GM21786 (cell line): ENCODE results near the gene PRCC.
"Not testable (repeated sequence)": the region's sequence is repeated elsewhere in the genome, so short reads cannot be mapped to it uniquely, and the experiment has no call there.

Experiments
- ATAC-seq: cut with Tn5 transposase; IDR thresholded peaks from one replicate; pipeline ENCODE4 v1.9.1; 2021; ENCODE audit not compliant: unreplicated experiment

Gene PRCC

DNA sequence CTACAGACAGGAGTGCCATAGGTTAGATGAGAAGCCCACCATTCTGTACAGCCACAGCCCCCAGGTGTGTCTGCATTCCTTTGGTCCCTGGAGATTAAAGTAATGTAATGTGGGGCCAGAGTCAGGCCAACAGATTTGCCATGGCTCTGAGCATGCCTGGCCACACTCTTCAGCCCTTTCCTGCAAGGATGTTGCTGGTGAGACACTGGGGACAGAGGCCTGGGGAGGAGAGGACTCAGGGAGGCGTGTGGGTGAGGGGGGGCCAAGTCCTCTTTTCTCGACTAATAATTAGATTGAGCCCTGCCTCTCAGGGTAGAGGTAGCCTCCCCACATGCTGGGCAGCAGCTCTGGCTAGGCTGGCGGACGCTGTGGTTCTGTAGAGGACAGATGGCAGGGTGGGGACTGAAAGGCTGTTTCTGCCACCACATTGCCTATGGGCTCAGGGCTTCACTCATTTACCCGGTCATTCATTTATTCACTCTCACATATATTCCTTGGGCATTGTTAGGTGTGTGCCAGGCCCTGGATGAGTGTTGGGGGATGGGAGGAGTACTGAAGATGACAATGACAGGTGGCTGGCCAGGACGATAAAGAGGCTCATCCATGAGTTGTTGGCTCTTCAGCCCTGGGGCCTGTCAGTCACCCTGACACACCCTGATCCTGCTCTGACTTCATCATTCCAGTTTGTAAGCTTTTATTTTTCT lies 7.1 kb upstream of the PRCC start:
- ATAC-seq = no peak

DNA sequence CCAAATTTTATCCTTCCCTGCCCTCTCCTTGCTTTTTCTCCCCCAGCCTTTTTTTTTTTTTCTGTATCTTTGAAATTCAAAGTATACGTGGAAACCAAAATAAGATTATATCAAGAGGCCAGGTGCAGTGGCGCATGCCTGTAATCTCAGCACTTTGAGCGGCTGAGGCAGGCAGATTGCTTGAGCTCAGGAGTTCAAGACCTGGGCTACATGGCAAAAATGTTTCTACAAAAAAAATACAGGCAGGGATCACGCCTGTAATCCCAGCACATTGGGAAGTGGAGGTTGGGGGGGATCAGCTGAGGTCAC lies 6.6 kb upstream of the PRCC start:
- no peak for ATAC-seq

DNA sequence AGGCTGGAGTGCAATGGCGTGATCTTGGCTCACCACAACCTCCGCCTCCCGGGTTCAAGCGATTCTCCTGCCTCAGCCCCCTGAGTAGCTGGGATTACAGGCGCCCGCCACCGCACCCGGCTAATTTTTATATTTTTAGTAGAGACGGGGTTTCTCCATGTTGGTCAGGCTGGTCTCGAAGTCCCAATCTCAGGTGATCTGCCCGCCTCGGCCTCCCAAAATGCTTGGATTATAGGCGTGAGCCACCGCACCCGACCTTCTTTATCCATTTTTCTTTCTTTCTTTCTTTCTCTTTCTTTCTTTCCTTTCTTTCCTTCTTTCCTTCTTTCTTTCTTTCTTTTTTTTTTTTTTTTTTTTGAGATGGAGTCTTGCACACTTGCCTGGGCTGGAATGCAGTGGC lies 2.2 kb upstream of the PRCC start:
- not testable (repeated sequence) for ATAC-seq

DNA sequence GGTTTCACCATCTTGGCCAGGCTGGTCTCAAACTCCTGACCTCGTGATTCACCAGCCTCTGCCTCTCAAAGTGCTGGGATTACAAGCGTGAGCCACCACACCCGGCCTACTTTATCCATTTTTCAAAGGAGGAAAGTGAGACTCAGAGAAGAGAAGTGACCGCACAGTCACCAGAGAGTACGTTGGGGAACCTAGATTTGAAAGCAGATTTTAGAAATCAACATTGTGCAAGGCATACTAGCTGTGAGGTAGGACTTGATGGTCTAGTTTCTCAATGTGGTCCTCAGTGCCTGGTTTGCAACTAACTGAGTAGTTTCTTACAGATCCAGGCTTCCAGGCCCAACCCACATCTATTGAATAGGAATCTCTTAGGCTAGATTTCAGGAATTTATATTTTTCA lies 1.7 kb upstream of the PRCC start:
- ATAC-seq = no peak

DNA sequence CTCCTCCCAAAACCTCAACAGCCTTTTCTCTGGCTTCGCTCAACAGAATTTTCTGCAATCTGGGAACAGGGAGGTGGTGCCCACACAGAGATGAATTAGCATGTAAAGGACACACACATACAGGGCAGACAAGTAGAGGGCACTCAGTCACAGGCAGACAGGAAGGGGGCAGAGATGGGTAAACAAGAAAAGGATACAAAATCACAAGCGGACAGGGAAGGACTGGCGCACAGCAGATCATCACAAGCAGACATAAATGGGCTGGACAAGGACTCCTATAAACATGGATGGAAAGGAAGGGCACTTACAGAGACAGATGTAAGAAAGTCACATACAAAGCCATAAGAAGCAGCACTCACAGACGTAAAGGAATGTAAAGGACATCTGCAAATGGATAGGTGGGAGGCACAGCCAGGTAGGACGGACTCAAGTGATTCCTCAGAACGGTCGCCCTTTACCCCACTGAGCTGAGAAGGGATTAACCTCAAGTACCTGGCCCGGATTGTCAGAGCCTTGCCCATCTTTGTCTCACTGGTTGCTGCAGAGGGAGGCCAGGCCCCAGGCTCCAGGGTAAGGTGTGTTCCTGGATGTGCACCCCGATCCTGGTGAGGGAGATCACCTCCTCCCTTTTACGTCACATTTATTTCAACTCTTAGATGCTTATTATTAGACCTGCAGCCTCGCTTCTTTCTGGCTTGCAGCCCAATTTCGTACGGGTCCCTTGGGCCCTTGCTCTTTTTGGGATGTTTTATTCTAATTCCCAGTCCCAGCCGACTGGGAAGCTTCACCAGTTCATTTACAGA lies 836 bp upstream of the PRCC start:
- peak; percentile 1 for ATAC-seq

DNA sequence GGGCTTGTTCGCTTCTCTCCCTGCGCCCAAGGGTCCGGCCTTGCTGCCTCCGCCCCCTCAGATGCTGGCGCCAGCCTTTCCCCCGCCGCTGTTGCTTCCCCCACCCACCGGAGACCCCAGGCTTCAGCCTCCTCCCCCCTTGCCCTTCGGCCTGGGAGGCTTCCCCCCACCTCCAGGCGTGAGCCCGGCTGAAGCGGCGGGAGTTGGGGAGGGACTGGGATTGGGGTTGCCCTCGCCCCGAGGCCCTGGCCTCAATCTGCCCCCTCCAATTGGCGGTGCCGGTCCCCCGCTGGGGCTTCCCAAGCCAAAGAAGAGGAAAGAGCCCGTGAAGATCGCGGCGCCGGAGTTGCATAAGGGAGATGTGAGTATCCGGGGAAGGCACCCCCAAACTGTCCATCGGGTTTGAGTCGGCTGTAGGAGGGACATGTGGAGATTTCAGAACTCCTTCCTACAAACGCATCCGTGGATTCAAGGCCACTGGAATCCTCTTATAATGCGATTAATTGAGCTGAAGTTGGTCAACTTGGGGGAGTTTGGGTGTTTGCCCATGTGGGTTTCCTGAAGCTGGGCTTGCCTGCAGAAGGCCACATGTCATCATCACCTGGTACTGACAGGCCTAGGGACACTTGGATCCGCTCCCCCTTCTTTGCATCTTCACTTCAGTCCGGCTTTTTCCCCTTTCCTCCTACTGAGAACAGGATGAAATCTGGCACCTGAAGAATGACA lies 707 bp downstream of the PRCC start:
- no peak for ATAC-seq

DNA sequence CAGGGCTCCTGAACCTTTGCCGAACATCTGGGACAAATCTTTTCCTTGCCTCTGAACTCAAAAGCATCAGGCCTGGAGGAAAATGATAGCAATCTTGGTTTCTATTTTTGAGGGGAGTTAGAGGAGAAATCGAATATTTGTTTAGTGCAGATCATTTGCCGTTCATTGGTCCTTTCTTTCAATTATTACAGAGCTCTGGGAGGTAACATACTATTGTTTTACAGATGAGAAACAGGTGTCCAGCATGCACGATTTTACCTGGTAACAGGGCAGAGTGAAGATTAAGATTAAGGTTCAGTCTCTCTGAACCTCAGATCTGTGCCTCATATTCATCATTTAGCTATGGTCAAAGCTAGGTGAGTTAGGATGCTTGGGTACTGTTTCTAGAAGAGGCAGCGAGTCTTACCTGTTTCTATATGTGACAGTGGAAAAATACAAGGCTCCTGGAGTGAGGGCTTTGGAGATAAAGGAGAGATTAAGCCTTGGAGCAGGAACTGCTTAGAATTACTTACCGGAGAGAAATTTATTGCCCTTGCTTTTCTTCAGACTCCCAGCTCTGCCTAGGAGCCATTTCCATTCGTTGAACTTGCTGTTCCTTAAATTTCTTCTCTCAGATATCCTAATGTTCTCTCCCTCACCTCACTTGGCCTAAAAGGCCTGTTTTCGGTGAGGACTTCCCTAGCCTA lies 1.4 kb downstream of the PRCC start:
- ATAC-seq = no peak

DNA sequence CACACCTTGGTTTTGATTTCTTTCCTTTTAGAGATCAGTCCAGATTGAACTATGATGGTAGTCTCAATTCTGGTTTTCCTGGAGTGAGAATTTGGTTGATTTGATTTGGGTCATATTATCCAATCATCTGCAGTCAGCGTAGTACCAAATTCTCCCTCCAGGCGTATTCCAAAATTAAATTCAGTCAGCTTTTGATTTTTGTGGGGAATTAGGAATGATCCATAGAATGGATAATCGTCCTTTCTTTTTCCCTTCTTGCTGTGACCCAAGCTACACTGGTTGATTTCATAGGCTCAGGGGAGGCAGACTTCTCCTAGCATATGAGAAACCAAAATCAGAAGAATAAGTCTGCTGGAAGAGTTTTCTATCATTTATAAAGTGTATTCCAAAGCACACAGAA lies 4.9 kb downstream of the PRCC start:
- no peak for ATAC-seq

DNA sequence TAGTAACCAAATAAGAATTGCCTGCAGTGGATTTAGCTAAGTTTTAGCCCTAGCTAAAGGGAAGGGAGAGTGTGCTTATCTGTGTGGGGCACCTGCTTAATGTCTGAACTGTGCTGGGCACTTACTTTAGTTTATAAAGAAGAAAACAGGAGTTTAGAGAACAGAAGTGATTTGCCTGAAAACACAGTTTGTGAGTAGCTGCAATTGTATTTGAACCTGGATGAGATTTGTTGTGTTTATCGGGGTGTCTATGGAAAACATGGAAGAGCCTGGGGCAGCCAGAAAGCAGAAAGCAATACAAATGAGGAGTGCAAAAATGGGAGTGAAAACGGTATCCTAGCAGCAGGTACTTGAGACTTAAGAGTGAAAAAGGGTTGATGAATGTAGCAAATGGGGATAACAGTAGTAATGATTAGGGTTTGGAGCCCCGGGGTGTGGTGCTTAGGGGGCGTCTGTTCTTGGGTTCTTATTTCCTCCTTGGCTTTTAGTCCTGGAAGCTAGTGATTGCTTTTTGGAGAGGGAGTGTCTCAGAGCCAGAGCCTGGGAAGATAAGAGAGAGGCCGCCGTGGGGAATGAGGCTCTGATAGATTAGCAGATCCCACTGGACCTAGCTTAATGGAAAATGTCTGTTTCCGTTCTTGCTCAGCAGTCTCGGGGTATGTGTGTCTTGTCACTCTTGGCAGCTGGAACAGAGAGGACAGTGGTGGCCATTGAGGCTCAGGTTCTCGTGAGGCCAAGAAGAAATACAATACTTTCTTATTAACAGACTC lies 5.6 kb downstream of the PRCC start:
- no peak for ATAC-seq

DNA sequence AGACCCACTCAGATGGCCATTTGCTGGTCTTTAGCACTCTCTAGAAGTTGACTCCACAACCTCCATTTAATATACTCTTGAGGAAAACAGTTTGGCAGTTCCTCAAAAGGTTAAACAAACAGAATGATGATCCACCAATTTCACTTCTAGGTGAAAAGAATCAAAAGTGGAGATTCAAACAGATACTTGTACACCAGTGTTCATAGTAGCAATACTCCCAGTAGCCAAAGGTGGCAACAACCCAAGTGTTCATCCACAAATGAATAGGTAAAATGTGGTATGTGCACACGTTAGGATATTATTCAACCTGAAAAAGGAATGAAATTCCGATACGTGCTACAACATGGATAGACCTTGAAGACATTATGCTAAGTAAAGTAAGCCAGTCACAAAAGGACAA lies 6.3 kb downstream of the PRCC start:
- ATAC-seq = no peak

DNA sequence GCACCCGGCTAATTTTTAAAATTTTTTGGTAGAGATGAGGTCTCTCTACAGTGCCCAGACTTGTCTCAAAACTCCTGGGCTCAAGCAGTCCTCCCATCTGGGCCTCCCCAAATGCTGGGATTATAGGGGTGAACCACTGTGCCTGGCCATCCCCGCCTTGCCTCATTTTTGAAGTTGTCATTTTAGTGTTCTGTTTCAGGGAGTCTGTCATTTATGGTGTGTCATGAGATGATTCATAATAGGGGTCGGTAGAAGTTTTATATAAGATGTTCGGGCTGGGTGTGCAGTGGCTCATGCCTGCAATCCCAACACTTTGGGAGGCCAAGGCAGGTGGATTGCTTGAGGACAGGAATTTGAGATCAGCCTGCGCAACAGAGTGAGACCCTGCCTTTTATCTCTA lies 8.5 kb downstream of the PRCC start:
- ATAC-seq = no peak

DNA sequence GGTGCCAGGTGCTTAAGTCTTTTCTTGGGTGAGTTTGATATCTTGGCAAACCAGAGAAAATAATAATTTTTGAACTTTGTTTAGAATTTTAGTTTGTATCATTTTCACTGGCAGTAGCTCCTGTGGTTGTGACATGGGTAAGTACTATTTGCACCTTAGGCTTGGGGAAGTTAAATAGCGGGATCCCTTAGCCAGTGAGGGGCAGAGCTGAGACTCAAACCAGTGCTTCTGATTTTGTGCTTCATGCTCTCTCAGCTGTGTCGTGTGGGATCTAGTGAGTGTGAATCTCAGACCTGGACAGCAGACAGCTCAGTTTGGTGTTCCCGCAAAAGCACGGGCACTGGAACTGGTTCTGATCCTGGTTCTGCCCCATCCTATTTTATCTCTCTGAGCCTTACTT lies 9.6 kb downstream of the PRCC start:
- ATAC-seq = no peak

DNA sequence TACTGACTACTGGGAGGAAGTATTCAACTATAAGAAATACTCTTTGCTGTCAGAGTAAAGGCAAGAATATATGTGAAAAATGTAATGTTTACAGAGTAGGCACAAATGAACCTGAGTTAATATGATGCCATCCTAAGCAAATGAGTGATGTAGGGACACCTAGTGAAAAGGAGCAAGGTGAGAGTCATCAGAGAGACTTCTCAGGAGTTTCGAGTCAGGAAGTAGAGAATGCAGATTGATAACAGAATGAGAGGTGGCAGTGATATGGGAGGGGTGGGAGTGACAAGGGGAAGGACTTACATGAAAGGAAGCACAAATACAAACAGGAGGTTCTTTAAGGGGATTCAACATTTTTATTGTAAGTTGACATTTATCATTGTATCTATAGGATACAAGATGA lies 10.2 kb downstream of the PRCC start:
- ATAC-seq = no peak

DNA sequence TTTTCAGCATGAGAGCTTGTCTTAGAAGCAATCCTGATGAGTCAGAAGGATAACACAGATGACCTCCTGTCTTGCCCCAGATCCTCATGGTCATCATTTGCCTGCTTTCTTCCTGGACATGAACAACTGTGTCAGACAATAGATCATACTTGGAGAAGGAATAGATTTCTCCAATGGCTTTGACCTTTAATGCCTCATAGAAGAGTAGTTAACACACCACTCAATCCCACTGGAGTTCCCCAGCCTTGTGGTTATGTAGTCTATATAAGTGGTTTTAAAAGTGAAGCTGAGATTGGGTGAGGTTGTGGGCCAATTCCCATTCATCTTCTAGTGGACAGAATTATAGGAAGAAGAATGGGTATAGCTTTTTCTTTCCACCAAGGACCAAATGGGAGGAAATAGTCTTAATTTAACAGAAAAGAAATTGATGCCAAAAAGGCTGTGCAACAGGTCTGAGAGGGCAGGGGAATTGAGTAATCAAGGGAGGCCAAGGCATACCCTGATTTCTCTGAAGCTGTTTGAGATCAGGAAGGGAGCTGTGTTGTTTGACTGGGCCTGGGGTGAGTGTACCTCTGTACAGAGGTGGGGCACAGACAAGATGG lies 14.4 kb downstream of the PRCC start:
- ATAC-seq = no peak

DNA sequence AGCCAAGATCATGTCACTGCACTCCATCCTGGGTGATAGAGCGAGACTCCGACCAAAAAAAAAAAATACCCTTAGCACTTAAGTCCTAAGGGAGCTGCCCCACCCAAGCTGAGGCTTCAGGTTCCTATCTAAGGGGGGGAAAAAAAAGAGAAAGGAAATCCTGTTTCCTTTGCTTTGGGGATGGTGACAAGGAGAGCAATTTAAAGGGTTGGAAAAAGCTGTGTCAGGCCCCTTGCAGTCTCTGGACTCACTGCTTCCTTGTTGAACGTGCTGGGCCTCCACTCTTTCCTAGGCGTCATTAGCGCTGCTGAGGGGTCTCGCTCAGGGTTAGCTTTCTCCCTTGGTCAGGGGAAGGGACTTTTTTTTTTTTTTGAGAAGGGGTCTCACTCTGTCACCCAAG lies 18.1 kb downstream of the PRCC start:
- ATAC-seq = no peak

DNA sequence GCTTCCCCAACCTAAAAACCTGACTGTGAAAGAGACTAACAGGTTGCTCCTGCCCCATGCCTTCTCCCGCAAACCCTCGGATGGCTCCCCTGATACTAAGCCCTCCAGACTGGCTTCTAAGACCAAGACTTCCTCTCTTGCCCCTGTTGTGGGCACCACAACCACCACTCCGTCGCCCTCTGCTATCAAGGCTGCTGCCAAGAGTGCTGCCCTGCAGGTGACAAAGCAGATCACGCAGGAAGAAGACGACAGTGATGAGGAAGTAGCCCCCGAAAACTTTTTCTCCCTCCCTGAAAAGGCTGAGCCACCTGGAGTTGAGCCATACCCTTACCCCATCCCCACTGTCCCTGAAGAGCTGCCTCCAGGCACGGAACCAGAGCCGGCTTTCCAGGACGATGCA lies 19.3 kb downstream of the PRCC start:
- no peak for ATAC-seq

DNA sequence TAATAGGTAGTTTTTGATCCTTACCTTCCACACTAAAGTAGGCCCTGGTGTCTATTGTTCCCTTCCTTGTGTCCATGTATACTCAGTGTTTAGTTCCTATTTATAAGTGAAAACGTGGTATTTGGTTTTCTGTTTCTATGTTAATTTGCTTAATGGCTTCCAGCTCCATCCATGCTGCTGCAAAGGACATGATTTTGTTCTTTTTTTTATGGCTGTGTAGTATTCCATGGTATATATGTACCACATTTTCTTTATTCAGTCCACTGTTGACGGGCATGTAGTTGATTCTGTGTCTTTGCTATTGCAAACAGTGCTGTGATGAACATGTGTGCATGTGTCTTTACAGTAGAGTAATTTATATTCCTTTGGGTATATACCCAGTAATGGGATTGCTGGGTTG lies 20.8 kb downstream of the PRCC start:
- no peak for ATAC-seq

DNA sequence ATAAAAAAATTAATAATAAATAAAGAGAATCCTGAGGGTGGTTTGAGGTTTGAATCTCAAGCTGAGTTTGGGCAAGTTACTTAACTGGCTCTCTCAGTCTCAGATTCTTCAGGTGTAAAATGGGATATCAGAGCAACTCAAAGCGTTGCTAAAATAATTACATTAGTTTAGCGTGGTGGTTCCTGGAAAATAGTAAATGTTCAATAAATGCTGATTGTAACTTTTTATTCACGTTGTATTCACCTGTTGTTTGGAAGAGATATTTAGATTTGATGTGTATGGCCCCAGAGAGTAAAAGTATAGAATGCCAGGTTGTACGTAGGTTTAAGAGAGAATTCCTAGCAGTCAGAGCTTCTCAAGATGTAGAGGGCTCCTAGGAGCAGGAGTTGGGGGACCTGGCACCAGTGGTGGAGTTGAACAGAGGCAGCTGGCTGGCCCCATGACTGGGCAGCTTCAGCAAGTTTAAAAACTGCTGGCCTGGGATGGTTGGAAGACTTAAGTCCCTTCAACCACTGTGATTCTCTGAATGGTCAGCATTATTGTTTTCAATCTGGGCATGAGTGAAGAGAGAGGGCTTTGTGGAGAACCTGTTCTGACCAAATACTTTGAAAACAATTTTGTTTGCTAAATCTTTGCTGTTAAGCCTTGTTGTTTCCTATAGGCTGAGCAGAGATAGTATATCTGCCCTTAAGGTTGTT lies 22.4 kb downstream of the PRCC start:
- ATAC-seq = no peak

DNA sequence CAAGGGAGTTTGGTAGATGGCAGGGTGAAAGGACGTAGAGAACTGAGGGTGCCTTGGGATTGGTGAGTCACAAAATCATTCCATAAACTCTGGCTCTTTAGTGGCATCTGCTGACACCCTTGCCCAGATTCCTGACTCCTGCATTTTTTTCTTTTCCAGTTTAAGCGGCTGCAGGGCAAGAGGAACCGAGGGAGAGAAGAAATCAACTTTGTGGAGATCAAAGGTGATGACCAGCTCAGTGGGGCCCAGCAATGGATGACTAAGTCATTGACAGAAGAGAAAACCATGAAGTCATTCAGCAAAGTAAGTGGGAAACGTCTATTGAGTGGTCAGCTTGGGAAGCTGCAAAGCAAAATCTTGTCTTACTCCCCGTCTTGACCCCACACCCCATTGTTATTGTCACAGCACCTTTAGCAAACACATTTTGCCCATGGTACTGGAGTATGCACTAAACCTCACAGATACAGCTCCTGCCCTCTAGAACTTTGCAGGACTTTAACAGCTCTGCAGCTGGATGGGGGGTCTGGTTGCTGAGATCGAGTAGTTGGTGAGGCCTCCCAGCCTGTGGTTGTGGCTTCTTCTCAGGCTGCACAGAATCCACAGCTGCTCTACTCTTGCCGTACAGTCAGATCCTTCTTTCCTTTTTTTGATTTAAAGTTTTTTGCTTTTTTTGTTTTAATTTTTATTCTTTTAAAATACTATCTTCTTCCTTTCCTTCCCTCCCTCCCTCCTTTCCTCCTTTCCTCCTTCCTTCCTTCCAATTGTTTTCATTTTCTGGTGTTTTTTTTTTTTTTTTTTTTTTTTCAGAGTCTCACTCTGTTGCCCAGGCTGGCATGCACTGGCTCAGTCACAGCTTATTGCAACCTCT lies 27.4 kb downstream of the PRCC start:
- no peak for ATAC-seq
